ENCODE results near the gene C16orf78.

GRCh38 chr16:49354101-49354500, 19.5 kb upstream of the C16orf78 start:
- no peak for TF ChIP-seq EP300 (IDR thresholded peaks at IDR 0.05)
- TF ChIP-seq, protein P1, sequence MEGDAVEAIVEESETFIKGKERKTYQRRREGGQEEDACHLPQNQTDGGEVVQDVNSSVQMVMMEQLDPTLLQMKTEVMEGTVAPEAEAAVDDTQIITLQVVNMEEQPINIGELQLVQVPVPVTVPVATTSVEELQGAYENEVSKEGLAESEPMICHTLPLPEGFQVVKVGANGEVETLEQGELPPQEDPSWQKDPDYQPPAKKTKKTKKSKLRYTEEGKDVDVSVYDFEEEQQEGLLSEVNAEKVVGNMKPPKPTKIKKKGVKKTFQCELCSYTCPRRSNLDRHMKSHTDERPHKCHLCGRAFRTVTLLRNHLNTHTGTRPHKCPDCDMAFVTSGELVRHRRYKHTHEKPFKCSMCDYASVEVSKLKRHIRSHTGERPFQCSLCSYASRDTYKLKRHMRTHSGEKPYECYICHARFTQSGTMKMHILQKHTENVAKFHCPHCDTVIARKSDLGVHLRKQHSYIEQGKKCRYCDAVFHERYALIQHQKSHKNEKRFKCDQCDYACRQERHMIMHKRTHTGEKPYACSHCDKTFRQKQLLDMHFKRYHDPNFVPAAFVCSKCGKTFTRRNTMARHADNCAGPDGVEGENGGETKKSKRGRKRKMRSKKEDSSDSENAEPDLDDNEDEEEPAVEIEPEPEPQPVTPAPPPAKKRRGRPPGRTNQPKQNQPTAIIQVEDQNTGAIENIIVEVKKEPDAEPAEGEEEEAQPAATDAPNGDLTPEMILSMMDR (IDR thresholded peaks at IDR 0.05) = no peak
